PC-3 (cell line): ENCODE data around the gene TIGD1. TPM values are rescaled to one million over a fixed set of nuclear protein-coding genes. Genes with fewer than 3 reads are reported as not detected.

Experiments used
- ATAC-seq: fragments of 200-7000 bp; cut with Tn5 transposase; 2 replicates; pipeline ENCODE4 v1.9.1; 2020; ENCODE audit warnings: mild to moderate bottlenecking, moderate library complexity
- BruUV-seq: library from RNA; stranded (reverse); fragments of 400-500 nt; replicated peaks from 2 replicates; lab custom pipeline; 2021; lab: Mats Ljungman, UMichigan
- CTCF ChIA-PET: fragments of 300-600 bp; sonication (Branson Sonifier 250); formaldehyde crosslinking; loops from one replicate; lab custom pipeline; 2022; ENCODE audit warnings: antibody characterized with exemption; lab: Charles Lee
- POLR2A ChIA-PET: fragments of 300-600 bp; sonication (Branson Sonifier 250); formaldehyde crosslinking; loops from one replicate; lab custom pipeline; 2022; ENCODE audit warnings: antibody characterized with exemption; ENCODE audit not compliant: unreplicated experiment; lab: Charles Lee
- DNase-seq: peaks from one replicate; pipeline ENCODE4 v3.0.0-alpha.2; 2015
- H2AFZ ChIP-seq: fragments of 300-600 bp; sonication (generic); 2 replicates; pipeline ENCODE4 v1.6.0; 2016; ENCODE audit warnings: antibody characterized with exemption, low read length
- H3F3A ChIP-seq: fragments of 300-600 bp; sonication (generic); one replicate; pipeline ENCODE4 v1.6.0; 2017; ENCODE audit warnings: antibody characterized with exemption, low read length, control low read depth, mild to moderate bottlenecking; ENCODE audit not compliant: unreplicated experiment
- H3K27ac ChIP-seq: fragments of 300-600 bp; sonication (generic); 2 replicates; pipeline ENCODE4 v1.5.1; 2016; ENCODE audit warnings: mild to moderate bottlenecking, low read length
- H3K27me3 ChIP-seq: fragments of 300-600 bp; sonication (generic); 2 replicates; pipeline ENCODE4 v1.6.1; 2016; ENCODE audit warnings: low read length, mixed read lengths
- H3K36me3 ChIP-seq: fragments of 300-600 bp; sonication (generic); 2 replicates; pipeline ENCODE4 v1.6.1; 2016; ENCODE audit warnings: low read depth, mixed run types, low read length, mixed read lengths
- H3K4me1 ChIP-seq: fragments of 300-600 bp; sonication (generic); 2 replicates; pipeline ENCODE4 v1.5.1; 2016; ENCODE audit warnings: low read length; ENCODE audit not compliant: insufficient read depth
- H3K4me2 ChIP-seq: fragments of 300-600 bp; sonication (generic); 2 replicates; pipeline ENCODE4 v1.6.0; 2016; ENCODE audit warnings: low read length
- H3K4me3 ChIP-seq: fragments of 300-600 bp; sonication (generic); 2 replicates; pipeline ENCODE4 v1.5.1; 2016; ENCODE audit warnings: mild to moderate bottlenecking, low read length, mixed read lengths
- H3K79me2 ChIP-seq: fragments of 300-600 bp; sonication (generic); 2 replicates; pipeline ENCODE4 v1.6.1; 2017; ENCODE audit warnings: low read length, mixed read lengths
- H3K9ac ChIP-seq: fragments of 300-600 bp; sonication (generic); 2 replicates; pipeline ENCODE4 v1.6.0; 2016; ENCODE audit warnings: mild to moderate bottlenecking, low read length
- H3K9me2 ChIP-seq: fragments of 300-600 bp; sonication (generic); replicated peaks from 2 replicates; pipeline ENCODE4 v1.6.1; 2016; ENCODE audit warnings: mixed run types, low read length, mixed read lengths
- H3K9me3 ChIP-seq: fragments of 300-600 bp; sonication (generic); 2 replicates; pipeline ENCODE4 v1.6.1; 2016; ENCODE audit warnings: low read length, mixed read lengths
- H4K20me1 ChIP-seq: fragments of 300-600 bp; sonication (generic); 2 replicates; pipeline ENCODE4 v1.6.1; 2016; ENCODE audit warnings: low read length, mixed read lengths
- EZH2 ChIP-seq: fragments of 300-600 bp; sonication (generic); IDR thresholded peaks from one replicate; pipeline ENCODE4 v1.6.1; 2017; ENCODE audit warnings: antibody characterized with exemption, mild to moderate bottlenecking, low read length; ENCODE audit not compliant: unreplicated experiment
- EZH2phosphoT487 ChIP-seq: fragments of 300-600 bp; sonication (generic); IDR thresholded peaks from 2 replicates; pipeline ENCODE4 v1.6.1; 2018; ENCODE audit warnings: mild to moderate bottlenecking, antibody characterized with exemption, low read length, borderline replicate concordance
- intact Hi-C: fragments of 100-400 bp; cut with micrococcal nuclease; formaldehyde crosslinking; loops from 2 replicates; pipeline ENCODE4 v1.9.0; 2023
- total RNA-seq: library from RNA; depleted of rRNA; stranded (reverse); fragments of >200 nt; gene quantifications from 2 replicates; pipeline ENCODE4 v1.2.3, GENCODE V29; 2014
- TF ChIP-seq, protein P1 (sequence below): fragments of 300-600 bp; sonication (generic); conservative IDR thresholded peaks from 2 replicates; pipeline ENCODE4 v1.5.1; 2017; ENCODE audit warnings: antibody characterized with exemption, low read depth, mild to moderate bottlenecking, low read length

The TIGD1 gene
- total RNA-seq, 1 experiment from 2014 or later, result 6.3 TPM

DNA sequence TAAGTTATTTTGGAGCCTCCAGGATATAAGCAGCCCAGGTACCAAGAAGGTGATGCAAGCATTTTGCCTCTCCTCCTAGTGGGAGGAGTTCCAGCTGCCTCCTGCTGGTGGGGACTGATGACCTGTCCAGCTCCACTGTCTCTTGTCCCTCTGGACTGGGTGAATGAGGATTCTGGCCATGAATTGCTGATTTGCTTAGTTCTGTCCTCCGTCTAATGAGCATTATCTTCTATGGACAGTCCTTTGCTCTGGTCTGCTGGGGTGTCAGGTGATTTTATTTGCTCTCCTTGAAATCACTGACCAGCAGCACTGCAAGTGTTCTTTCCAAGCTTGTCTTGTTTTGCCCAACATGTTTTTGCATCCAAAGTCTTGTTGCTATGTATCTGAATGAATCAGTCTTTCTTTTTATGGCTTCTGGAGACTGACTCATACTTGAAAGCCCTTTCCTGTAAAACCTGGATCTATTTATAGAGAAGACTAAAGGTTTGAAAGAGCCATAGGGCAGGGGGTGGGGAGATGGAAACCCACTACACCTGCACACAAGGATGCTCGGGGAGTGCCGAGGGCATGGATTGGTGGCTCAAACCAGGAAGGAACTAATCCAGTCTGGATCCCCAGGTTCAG is 42.5 kb upstream of the TIGD1 start:
- no peaks in the 10 kb centered on the region for H3K9me3 ChIP-seq
- H3K9me2 ChIP-seq, result no peaks in the 10 kb centered on the region
- no TSS peak for BruUV-seq
- peak overlapping the region; percentile 62 for H3K9ac ChIP-seq
- intact Hi-C loops, result loop anchor here (1.0 kb wide), 1 partner anchor 25 kb away; no protein-coding TSS in a partner anchor
- DNase-seq (peak; percentile 90), ATAC-seq (peak; percentile 76)
- peak overlapping the region; percentile 54 for H3K4me2 ChIP-seq
- H3K4me1 ChIP-seq, result peaks cover 42% of the 10 kb centered on the region
- ChIA-PET POLR2A (interaction anchor here (1.0 to 1.2 kb wide), 2 partner anchors 25 to 42 kb away, joined by 3 to 5 read pairs; partner anchors contain the start of genes EIF4E2 and TIGD1), CTCF (no interaction called here)
- H3K79me2 ChIP-seq, result no peaks in the 10 kb centered on the region
- H4K20me1 ChIP-seq, result no peaks in the 10 kb centered on the region
- H3K27me3 ChIP-seq, result no peaks in the 10 kb centered on the region
- H3F3A ChIP-seq, result peaks cover 10% of the 10 kb centered on the region
- peak overlapping the region; percentile 8; the same call in 1 of the 2 replicates for H2AFZ ChIP-seq
- TF ChIP-seq, protein P1, sequence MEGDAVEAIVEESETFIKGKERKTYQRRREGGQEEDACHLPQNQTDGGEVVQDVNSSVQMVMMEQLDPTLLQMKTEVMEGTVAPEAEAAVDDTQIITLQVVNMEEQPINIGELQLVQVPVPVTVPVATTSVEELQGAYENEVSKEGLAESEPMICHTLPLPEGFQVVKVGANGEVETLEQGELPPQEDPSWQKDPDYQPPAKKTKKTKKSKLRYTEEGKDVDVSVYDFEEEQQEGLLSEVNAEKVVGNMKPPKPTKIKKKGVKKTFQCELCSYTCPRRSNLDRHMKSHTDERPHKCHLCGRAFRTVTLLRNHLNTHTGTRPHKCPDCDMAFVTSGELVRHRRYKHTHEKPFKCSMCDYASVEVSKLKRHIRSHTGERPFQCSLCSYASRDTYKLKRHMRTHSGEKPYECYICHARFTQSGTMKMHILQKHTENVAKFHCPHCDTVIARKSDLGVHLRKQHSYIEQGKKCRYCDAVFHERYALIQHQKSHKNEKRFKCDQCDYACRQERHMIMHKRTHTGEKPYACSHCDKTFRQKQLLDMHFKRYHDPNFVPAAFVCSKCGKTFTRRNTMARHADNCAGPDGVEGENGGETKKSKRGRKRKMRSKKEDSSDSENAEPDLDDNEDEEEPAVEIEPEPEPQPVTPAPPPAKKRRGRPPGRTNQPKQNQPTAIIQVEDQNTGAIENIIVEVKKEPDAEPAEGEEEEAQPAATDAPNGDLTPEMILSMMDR, result peak; percentile 44
- no peak for TF ChIP-seq EZH2phosphoT487
- no peak for TF ChIP-seq EZH2
- H3K4me3 ChIP-seq, result peak overlapping the region; percentile 6; the same call in 1 of the 2 replicates
- no peaks in the 10 kb centered on the region for H3K36me3 ChIP-seq
- H3K27ac ChIP-seq, result peak overlapping the region; percentile 93

DNA sequence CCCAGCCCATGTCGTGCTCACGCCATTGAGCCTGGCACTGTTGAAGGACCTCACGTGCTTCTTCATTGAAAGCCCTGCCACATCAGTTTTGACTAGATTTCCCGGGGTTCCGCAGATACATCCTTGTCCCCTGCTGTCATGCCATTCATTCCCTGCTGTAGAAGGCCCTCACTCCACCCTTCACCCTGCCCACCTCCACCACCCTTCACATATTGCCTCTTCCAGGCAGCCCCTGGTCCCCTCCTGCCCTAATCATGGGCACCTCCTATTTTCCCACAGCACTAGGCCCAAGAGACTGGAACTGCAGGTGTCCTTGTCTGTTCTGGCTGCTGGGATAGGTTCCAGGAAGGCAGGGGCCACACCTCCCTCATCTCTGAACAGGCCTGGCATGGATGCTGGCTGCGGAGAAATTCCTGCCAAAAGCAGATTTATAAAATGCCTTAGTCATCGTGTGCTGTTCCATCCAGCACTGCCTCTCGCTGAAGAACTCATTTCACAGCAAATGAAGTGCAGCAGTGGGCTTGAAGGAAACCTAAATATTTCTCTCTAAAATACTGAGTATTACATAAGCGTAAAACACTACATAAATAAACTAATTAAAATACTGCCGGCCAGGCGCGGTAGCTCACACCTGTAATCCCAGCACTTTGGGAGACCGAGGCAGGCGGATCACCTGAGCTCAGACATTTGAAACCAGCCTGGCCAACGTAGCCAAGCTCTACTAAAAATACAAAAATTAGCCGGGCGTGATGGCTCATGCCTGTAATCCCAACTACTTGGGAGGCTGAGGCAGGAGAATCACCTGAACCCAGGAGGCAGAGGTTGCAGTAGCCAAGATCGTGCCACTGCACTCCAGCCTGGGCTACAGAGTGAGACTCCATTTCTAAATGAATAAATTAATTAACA is 38.6 kb upstream of the TIGD1 start:
- Histone ChIP-seq H3K79me2 (no peaks in the 10 kb centered on the region), H3K4me1 (peaks cover 40% of the 10 kb centered on the region), H3K36me3 (no peaks in the 10 kb centered on the region), H3F3A (peaks cover 10% of the 10 kb centered on the region), H3K9ac (peak overlapping the region; percentile 62), H3K9me3 (no peaks in the 10 kb centered on the region), H3K27me3 (no peaks in the 10 kb centered on the region), H3K4me3 (no peak overlapping the region; the same call in 1 of the 2 replicates), H4K20me1 (no peaks in the 10 kb centered on the region), H3K4me2 (peak overlapping the region; percentile 61), H2AFZ (peak overlapping the region; percentile 55), H3K9me2 (no peaks in the 10 kb centered on the region), H3K27ac (peak overlapping the region; percentile 85)
- no peak for TF ChIP-seq EZH2
- no peak for TF ChIP-seq EZH2phosphoT487
- TF ChIP-seq, protein P1, result no peak
- ATAC-seq (peak; percentile 75), DNase-seq (peak; percentile 94)
- ChIA-PET CTCF (interaction anchor here (0.5 kb wide), 1 partner anchor 793 kb away, joined by 3 read pairs; no protein-coding TSS in a partner anchor), POLR2A (no interaction called here)
- intact Hi-C loops, result loop anchor here (2.0 kb wide), 2 partner anchors 20 to 38 kb away; partner anchors contain the start of genes EIF4E2 and TIGD1
- BruUV-seq, result no TSS peak
